LNCAP (cell line): ENCODE measurements around the gene EDEM1.

Experiments used
- CTCF ChIP-seq: fragments of 450-650 bp; IDR thresholded peaks from 2 replicates; pipeline ENCODE4 v1.5.1; 2017; ENCODE audit warnings: mild to moderate bottlenecking

The EDEM1 gene

GRCh38 chr3:5213574-5213966, 26.1 kb downstream of the EDEM1 start:
- no peak for TF ChIP-seq CTCF

- TF ChIP-seq CTCF = no peak
Measured at GRCh38 chr3:5214352-5214751, 26.8 kb downstream of the EDEM1 start.

- TF ChIP-seq CTCF = no peak
Measured at GRCh38 chr3:5217824-5218595, 30.5 kb downstream of the EDEM1 start.

DNA sequence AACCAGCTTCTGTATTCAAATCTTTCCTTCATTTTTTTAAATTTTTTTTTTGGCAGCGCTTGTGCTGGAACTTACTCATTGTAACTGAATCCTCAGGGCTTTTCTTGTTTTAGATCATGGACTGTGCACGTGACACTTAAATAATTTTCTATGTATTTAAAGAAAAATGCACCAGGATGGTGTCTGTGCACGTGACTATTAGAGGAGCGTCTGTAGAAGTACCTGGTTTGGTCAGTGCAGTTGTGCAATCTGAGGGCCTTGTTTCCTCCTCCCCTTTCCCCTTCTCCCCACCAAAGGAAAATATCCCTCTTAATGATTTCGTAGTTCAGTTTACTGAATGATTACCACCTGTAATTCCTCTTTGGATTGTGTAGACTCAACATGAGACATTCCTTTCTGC, 31.3 kb downstream of the EDEM1 start:
- TF ChIP-seq CTCF = no peak

- TF ChIP-seq CTCF = no peak
Measured at GRCh38 chr3:5219216-5219615, 31.7 kb downstream of the EDEM1 start.

DNA sequence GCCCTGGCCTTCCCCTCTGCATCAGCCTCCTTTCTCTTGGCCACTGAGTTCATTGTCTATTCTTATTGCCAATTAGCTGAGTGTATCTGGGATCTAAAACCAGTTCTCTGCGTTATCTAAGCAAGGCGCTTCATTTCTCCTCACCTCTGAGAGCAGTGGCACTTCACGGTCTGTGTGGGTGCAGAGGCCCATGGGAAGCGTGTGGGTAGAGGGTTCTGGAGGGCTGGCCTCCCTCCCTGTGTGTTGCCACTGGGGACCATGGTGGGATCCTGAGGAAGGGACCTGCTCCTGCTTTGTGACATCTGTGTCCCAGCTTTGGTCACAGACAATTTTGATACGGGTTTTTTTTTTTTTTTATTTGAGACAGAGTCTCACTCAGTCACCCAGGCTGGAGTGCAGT, 32.7 kb downstream of the EDEM1 start:
- TF ChIP-seq CTCF = no peak

GRCh38 chr3:5220667-5221431, 33.3 kb downstream of the EDEM1 start:
- no peak for TF ChIP-seq CTCF
